Endothelial cell of umbilical vein (primary cell): Measurements from ENCODE around the gene PDSS2. TPM values are rescaled to one million over a fixed set of nuclear protein-coding genes. Genes with fewer than 3 reads are reported as not detected.
A peak's percentile ranks its signal among the peaks of the same experiment; 100 is the strongest.

Source experiments
- BruUV-seq: library from RNA; stranded (reverse); fragments of 400-500 nt; replicated peaks from 2 replicates; lab custom pipeline; 2021; lab: Mats Ljungman, UMichigan
- CTCF ChIA-PET: fragments of 300-600, 350-600 bp; sonication (Branson Sonifier 250); formaldehyde crosslinking; loops from one replicate; lab custom pipeline; 2021; ENCODE audit warnings: antibody characterized with exemption, inconsistent platforms; lab: Charles Lee
- POLR2A ChIA-PET: fragments of 300-600, 350-600 bp; sonication (Branson Sonifier 250); formaldehyde crosslinking; loops from one replicate; lab custom pipeline; 2021; ENCODE audit warnings: antibody characterized with exemption, inconsistent platforms; lab: Charles Lee
- DNase-seq: peaks from one replicate; pipeline ENCODE4 v3.0.0-alpha.2; 2011; ENCODE audit warnings: low read depth, low spot score
- FAIRE-seq: peaks from 2 replicates; lab custom pipeline; 2011; peaks lifted over from hg19 to GRCh38; lab: Jason Lieb, UNC
- H2AFZ ChIP-seq: 2 replicates; pipeline ENCODE4 v1.6.0; 2012; ENCODE audit warnings: low read depth, low read length, control low read depth, inconsistent platforms
- H3K27ac ChIP-seq: 2 replicates; pipeline ENCODE4 v1.5.1; 2011; ENCODE audit warnings: low read depth, mild to moderate bottlenecking, control low read depth, low read length, moderate library complexity; ENCODE audit not compliant: insufficient read depth
- H3K27me3 ChIP-seq, 2 experiments: 2 replicates each; pipeline versions ENCODE4 v1.6.0 to v1.6.1; 2011; ENCODE audit warnings: low read length in 2 of 2, mixed read lengths in 1 of 2; ENCODE audit not compliant: control insufficient read depth in 2 of 2, insufficient read depth in 2 of 2
- H3K36me3 ChIP-seq, 2 experiments: 2 replicates in 1 of 2; 3 replicates in 1 of 2; pipeline ENCODE4 v1.5.1; 2011; ENCODE audit warnings: low read length in 2 of 2, mild to moderate bottlenecking in 1 of 2, moderate library complexity in 1 of 2; ENCODE audit not compliant: control insufficient read depth in 2 of 2, insufficient read depth in 2 of 2; ENCODE audit errors: extremely low read depth in 1 of 2
- H3K4me1 ChIP-seq: 3 replicates; pipeline ENCODE4 v1.5.1; 2011; ENCODE audit warnings: mild to moderate bottlenecking, low read length; ENCODE audit not compliant: control insufficient read depth, insufficient read depth; ENCODE audit errors: extremely low read depth
- H3K4me2 ChIP-seq: 2 replicates; pipeline ENCODE4 v1.6.1; 2011; ENCODE audit warnings: low read length, control low read depth, mixed read lengths; ENCODE audit not compliant: insufficient read depth
- H3K4me3 ChIP-seq, 3 experiments: fragments of 200-600 bp in 1 of 3; sonication (generic), shearing (Covaris generic) in 1 of 3; replicated peaks in 1 of 3; 2 replicates each; pipeline ENCODE4 v1.5.1; 2011 to 2016; ENCODE audit warnings: control low read depth in 3 of 3, low read length in 3 of 3, mild to moderate bottlenecking in 2 of 3, inconsistent platforms in 1 of 3, low read depth in 1 of 3, moderate library complexity in 1 of 3; ENCODE audit not compliant: insufficient read depth in 1 of 3
- H3K79me2 ChIP-seq: 2 replicates; pipeline ENCODE4 v1.6.0; 2012; ENCODE audit warnings: low read length, inconsistent platforms; ENCODE audit not compliant: control insufficient read depth, insufficient read depth
- H3K9ac ChIP-seq: replicated peaks from 2 replicates; pipeline ENCODE3; 2011; ENCODE audit warnings: low read length, control low read depth; ENCODE audit not compliant: insufficient read depth; ENCODE audit errors: extremely low read depth
- H3K9me1 ChIP-seq: replicated peaks from 3 replicates; pipeline ENCODE4 v1.6.0; 2011; ENCODE audit warnings: mild to moderate bottlenecking, low read length; ENCODE audit not compliant: control insufficient read depth, insufficient read depth; ENCODE audit errors: extremely low read depth
- H3K9me3 ChIP-seq: replicated peaks from 2 replicates; pipeline ENCODE4 v1.5.1; 2012; ENCODE audit warnings: low read length, inconsistent platforms; ENCODE audit not compliant: control insufficient read depth, insufficient read depth
- H4K20me1 ChIP-seq: replicated peaks from 2 replicates; pipeline ENCODE3; 2011; ENCODE audit warnings: mild to moderate bottlenecking, low read length; ENCODE audit not compliant: control insufficient read depth, insufficient read depth; ENCODE audit errors: extremely low read depth
- CTCF ChIP-seq, 2 donors: IDR thresholded peaks; 1 replicate in 1 of 2; 2 replicates in 1 of 2; pipeline ENCODE4 v1.5.1; 2011; ENCODE audit warnings: low read length in 2 of 2, mild to moderate bottlenecking in 2 of 2, moderate library complexity in 2 of 2, control low read depth in 1 of 2, inconsistent platforms in 1 of 2, low read depth in 1 of 2; ENCODE audit not compliant: insufficient read depth in 1 of 2; ENCODE audit errors: extremely low read depth in 1 of 2
- FOS ChIP-seq: IDR thresholded peaks from 2 replicates; pipeline ENCODE4 v1.6.1; 2011; ENCODE audit warnings: mild to moderate bottlenecking, low read length, moderate library complexity, borderline replicate concordance; ENCODE audit not compliant: insufficient read depth
- JUN ChIP-seq: IDR thresholded peaks from 2 replicates; pipeline ENCODE4 v1.6.1; 2011; ENCODE audit warnings: borderline replicate concordance, low read depth; ENCODE audit not compliant: insufficient read length, insufficient read depth
- MYC ChIP-seq: IDR thresholded peaks from one replicate; pipeline ENCODE4 v1.6.1; 2011; ENCODE audit warnings: mild to moderate bottlenecking, low read depth, low read length
- dilution Hi-C: fragments of 300-500 bp; cut with MboI; formaldehyde crosslinking; loops from one replicate; pipeline ENCODE4 v1.15.0; 2019; ENCODE audit warnings: low sequenced_read_pairs; ENCODE audit not compliant: extremely low pct_ligation_motif_present
- intact Hi-C: fragments of 100-400 bp; cut with micrococcal nuclease; formaldehyde crosslinking; loops from one replicate; pipeline ENCODE4 v1.10.0; 2022
- polyA plus RNA-seq, 4 experiments: library from polyadenylated mRNA; depleted of rRNA in 3 of 4; stranded (reverse) in 3 of 4; unstranded in 1 of 4; fragments of >200 nt; gene quantifications; 2 replicates each; pipeline versions ENCODE4 v1.2.1 to v1.2.3, GENCODE V29; 2011 to 2012; ENCODE audit warnings: missing spikeins in 1 of 4
- total RNA-seq: library from RNA; stranded (reverse); gene quantifications from 2 replicates; pipeline ENCODE4 v1.2.3, GENCODE V29; 2021

The PDSS2 gene
- total and polyA plus RNA-seq, 2 donors (not counting 3 experiments of a cell fraction or from before 2014, with no cell fraction given), result 7.6 to 9.3 TPM

- no TSS peak for BruUV-seq
Observed at GRCh38 chr6:107319906-107320530, 139.3 kb downstream of the PDSS2 start.

More at GRCh38 chr6:107319906-107320530, 139.3 kb downstream of the PDSS2 start:
- H3K27me3 ChIP-seq, result no peaks in the 10 kb centered on the region
- ChIA-PET CTCF (interaction anchor here (0.6 to 3.4 kb wide), 10 partner anchors 11 to 645 kb away, joined by 3 to 55 read pairs (median 4); partner anchors contain the start of gene PDSS2), POLR2A (no interaction called here)
- peak overlapping the region; percentile 24 for H3K9ac ChIP-seq
- no peak overlapping the region for H2AFZ ChIP-seq
- H4K20me1 ChIP-seq, result no peaks in the 10 kb centered on the region
- TF ChIP-seq FOS, result peak; percentile 74
- TF ChIP-seq CTCF (IDR thresholded peaks at IDR 0.05; ENCODE audit: extremely low read depth in 1 of 2, insufficient read depth in 1 of 2, low read depth in 1 of 2, low read length in 2 of 2), result no peak
- TF ChIP-seq MYC, result no peak
- peak; percentile 75 for TF ChIP-seq JUN
- no peaks in the 10 kb centered on the region for H3K9me1 ChIP-seq
- DNase-seq, result peak; percentile 82
- H3K36me3 ChIP-seq, result no peaks in the 10 kb centered on the region
- H3K27ac ChIP-seq, result peak overlapping the region; percentile 22
- no peaks in the 10 kb centered on the region for H3K79me2 ChIP-seq
- H3K4me3 ChIP-seq, result no peak overlapping the region
- peaks cover 48% of the 10 kb centered on the region for H3K4me1 ChIP-seq
- peak; percentile 68 for FAIRE-seq
- peak overlapping the region; percentile 61 for H3K4me2 ChIP-seq
- dilution Hi-C loops (no loop called here), intact Hi-C loops (loop anchor here (1.0 to 10.0 kb wide), 5 partner anchors 139 to 525 kb away; partner anchors contain the start of gene PDSS2)
- no peaks in the 10 kb centered on the region for H3K9me3 ChIP-seq
